ENCODE results near the gene LRP1B.

DNA sequence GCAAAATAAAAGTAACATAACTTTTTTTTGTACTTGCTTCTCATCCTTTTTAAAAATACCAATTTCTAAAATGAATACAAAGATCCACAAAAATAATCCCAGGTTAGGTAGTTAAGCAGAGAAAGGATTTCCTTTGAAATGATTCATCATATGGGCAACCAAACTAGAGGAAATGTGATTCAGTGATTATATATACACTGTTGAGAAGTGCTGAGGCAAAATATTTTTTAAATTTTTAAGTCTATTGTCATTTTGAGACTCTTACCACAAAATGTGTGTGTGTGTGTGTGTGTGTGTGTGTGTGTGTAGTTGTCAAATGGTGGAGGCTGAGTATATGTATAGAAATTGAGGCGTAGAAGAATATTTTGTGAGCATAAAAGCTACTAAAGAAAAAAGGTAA is 1075.3 kb downstream of the LRP1B start:
- TF ChIP-seq, protein P1, sequence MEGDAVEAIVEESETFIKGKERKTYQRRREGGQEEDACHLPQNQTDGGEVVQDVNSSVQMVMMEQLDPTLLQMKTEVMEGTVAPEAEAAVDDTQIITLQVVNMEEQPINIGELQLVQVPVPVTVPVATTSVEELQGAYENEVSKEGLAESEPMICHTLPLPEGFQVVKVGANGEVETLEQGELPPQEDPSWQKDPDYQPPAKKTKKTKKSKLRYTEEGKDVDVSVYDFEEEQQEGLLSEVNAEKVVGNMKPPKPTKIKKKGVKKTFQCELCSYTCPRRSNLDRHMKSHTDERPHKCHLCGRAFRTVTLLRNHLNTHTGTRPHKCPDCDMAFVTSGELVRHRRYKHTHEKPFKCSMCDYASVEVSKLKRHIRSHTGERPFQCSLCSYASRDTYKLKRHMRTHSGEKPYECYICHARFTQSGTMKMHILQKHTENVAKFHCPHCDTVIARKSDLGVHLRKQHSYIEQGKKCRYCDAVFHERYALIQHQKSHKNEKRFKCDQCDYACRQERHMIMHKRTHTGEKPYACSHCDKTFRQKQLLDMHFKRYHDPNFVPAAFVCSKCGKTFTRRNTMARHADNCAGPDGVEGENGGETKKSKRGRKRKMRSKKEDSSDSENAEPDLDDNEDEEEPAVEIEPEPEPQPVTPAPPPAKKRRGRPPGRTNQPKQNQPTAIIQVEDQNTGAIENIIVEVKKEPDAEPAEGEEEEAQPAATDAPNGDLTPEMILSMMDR (IDR thresholded peaks at IDR 0.05; ENCODE audit: low read depth, low read length, poor library complexity, severe bottlenecking), result no peak
- TF ChIP-seq EZH2phosphoT487 (IDR thresholded peaks at IDR 0.05; ENCODE audit: borderline replicate concordance, low read length), result no peak
